PC-9 (cell line): ENCODE measurements around the gene EMSY. TPM values are rescaled to one million over a fixed set of nuclear protein-coding genes. Genes with fewer than 3 reads are reported as not detected.

Experiments
- BruUV-seq: library from RNA; stranded (reverse); fragments of 400-500 nt; replicated peaks from 2 replicates; lab custom pipeline; 2021; lab: Mats Ljungman, UMichigan
- CTCF ChIA-PET: fragments of 300-600 bp; sonication (Branson Sonifier 250); formaldehyde crosslinking; loops from one replicate; lab custom pipeline; 2022; ENCODE audit warnings: antibody characterized with exemption; lab: Charles Lee
- POLR2A ChIA-PET: fragments of 300-600 bp; sonication (Branson Sonifier 250); formaldehyde crosslinking; loops from one replicate; lab custom pipeline; 2022; ENCODE audit warnings: antibody characterized with exemption; ENCODE audit not compliant: unreplicated experiment; lab: Charles Lee
- DNase-seq, 2 experiments: peaks; one replicate each; pipeline versions ENCODE4 v3.0.0 to v3.0.0-alpha.2; 2015 to 2022; ENCODE audit warnings: mixed read lengths in 1 of 2
- H2AFZ ChIP-seq: fragments of 200-600 bp; sonication (generic); 2 replicates; pipeline ENCODE4 v1.8.1; 2017; ENCODE audit warnings: antibody characterized with exemption
- H3F3A ChIP-seq: fragments of 200-600 bp; sonication (generic); 2 replicates; pipeline ENCODE4 v1.8.1; 2017; ENCODE audit warnings: antibody characterized with exemption, mild to moderate bottlenecking, low read depth; ENCODE audit not compliant: insufficient read depth
- H3K27ac ChIP-seq: fragments of 200-600 bp; sonication (generic); 2 replicates; pipeline ENCODE4 v1.6.1; 2016; ENCODE audit warnings: mixed run types
- H3K27me3 ChIP-seq: fragments of 200-600 bp; sonication (generic); 2 replicates; pipeline ENCODE4 v1.6.1; 2016; ENCODE audit warnings: low read depth, mixed run types; ENCODE audit not compliant: insufficient read depth
- H3K36me3 ChIP-seq: fragments of 200-600 bp; sonication (generic); 2 replicates; pipeline ENCODE4 v1.6.1; 2016; ENCODE audit warnings: low read depth, mixed run types
- H3K4me1 ChIP-seq: fragments of 200-600 bp; sonication (generic); replicated peaks from 2 replicates; pipeline ENCODE4 v1.6.1; 2016; ENCODE audit warnings: mixed run types; ENCODE audit not compliant: insufficient read depth
- H3K4me2 ChIP-seq: fragments of 200-600 bp; sonication (generic); 2 replicates; pipeline ENCODE4 v1.6.1; 2017; ENCODE audit warnings: mixed run types
- H3K4me3 ChIP-seq: fragments of 200-600 bp; sonication (generic); 2 replicates; pipeline ENCODE4 v1.6.1; 2016; ENCODE audit warnings: mixed run types
- H3K79me2 ChIP-seq: fragments of 200-600 bp; sonication (generic); 2 replicates; pipeline ENCODE4 v1.6.1; 2017; ENCODE audit warnings: low read depth, mixed run types
- H3K9me2 ChIP-seq: fragments of 200-600 bp; sonication (generic); 2 replicates; pipeline ENCODE4 v1.8.1; 2017; ENCODE audit warnings: mild to moderate bottlenecking; ENCODE audit not compliant: insufficient read depth
- H3K9me3 ChIP-seq: fragments of 200-600 bp; sonication (generic); 2 replicates; pipeline ENCODE4 v1.8.1; 2016; ENCODE audit warnings: low read depth; ENCODE audit not compliant: insufficient read depth
- H4K20me1 ChIP-seq: fragments of 200-600 bp; sonication (generic); 2 replicates; pipeline ENCODE4 v1.8.1; 2017; ENCODE audit not compliant: insufficient read depth
- CTCF ChIP-seq: fragments of 200-600 bp; sonication (generic); conservative IDR thresholded peaks from 2 replicates; pipeline ENCODE4 v1.6.1; 2017; ENCODE audit warnings: mixed run types, antibody characterized with exemption, mild to moderate bottlenecking, moderate library complexity
- EZH2 ChIP-seq: fragments of 200-600 bp; sonication (generic); IDR thresholded peaks from 2 replicates; pipeline ENCODE4 v1.8.0; 2017; ENCODE audit warnings: antibody characterized with exemption, low read depth
- intact Hi-C: fragments of 100-400 bp; cut with micrococcal nuclease; formaldehyde crosslinking; loops from one replicate; pipeline ENCODE4 v1.10.0; 2022; ENCODE audit not compliant: unreplicated experiment
- total RNA-seq: library from RNA; stranded (reverse); gene quantifications from 2 replicates; pipeline ENCODE4 v1.2.3, GENCODE V29; 2021

EMSY gene
- total RNA-seq, 1 experiment from 2014 or later, result 37.4 TPM

- Histone ChIP-seq H3K36me3 (no peaks in the 10 kb centered on the region), H3K27me3 (no peaks in the 10 kb centered on the region), H4K20me1 (no peaks in the 10 kb centered on the region), H3F3A (no peaks in the 10 kb centered on the region), H3K79me2 (no peaks in the 10 kb centered on the region), H3K4me2 (no peak overlapping the region), H3K4me3 (no peak overlapping the region), H3K9me2 (no peaks in the 10 kb centered on the region), H3K9me3 (no peaks in the 10 kb centered on the region), H3K4me1 (no peaks in the 10 kb centered on the region), H2AFZ (no peak overlapping the region), H3K27ac (no peak overlapping the region)
- intact Hi-C loops, result no loop called here
- BruUV-seq, result no TSS peak
- ChIA-PET CTCF (no interaction called here), POLR2A (no interaction called here)
- TF ChIP-seq EZH2, result no peak
- TF ChIP-seq CTCF, result peak; percentile 44; the same call in 1 of the 2 replicates
- DNase-seq, result no peak
Measured at GRCh38 chr11:76419896-76420295, 24.9 kb upstream of the EMSY start.

- ChIA-PET CTCF (no interaction called here), POLR2A (no interaction called here)
- H3K27me3 ChIP-seq, result no peaks in the 10 kb centered on the region; the same call in 1 of the 2 replicates
- H3K36me3 ChIP-seq, result no peaks in the 10 kb centered on the region
- no peak for DNase-seq
- TF ChIP-seq CTCF (no peak), EZH2 (no peak)
- intact Hi-C loops, result no loop called here
- H2AFZ ChIP-seq, result no peak overlapping the region
- H3K4me2 ChIP-seq, result no peak overlapping the region
- BruUV-seq, result no TSS peak
- no peak overlapping the region for H3K4me3 ChIP-seq
- no peaks in the 10 kb centered on the region for H3F3A ChIP-seq
- H3K79me2 ChIP-seq, result no peaks in the 10 kb centered on the region
- H3K9me2 ChIP-seq, result no peaks in the 10 kb centered on the region
- no peaks in the 10 kb centered on the region for H3K4me1 ChIP-seq
- no peak overlapping the region for H3K27ac ChIP-seq
- H3K9me3 ChIP-seq, result no peaks in the 10 kb centered on the region
- no peaks in the 10 kb centered on the region for H4K20me1 ChIP-seq
Measured at GRCh38 chr11:76424379-76424778, 20.4 kb upstream of the EMSY start.

- Histone ChIP-seq H4K20me1 (no peaks in the 10 kb centered on the region), H3K27ac (no peak overlapping the region), H3K36me3 (no peaks in the 10 kb centered on the region), H2AFZ (no peak overlapping the region), H3K4me2 (no peak overlapping the region), H3K9me2 (no peaks in the 10 kb centered on the region), H3F3A (no peaks in the 10 kb centered on the region), H3K4me1 (no peaks in the 10 kb centered on the region), H3K9me3 (no peaks in the 10 kb centered on the region), H3K27me3 (no peaks in the 10 kb centered on the region; the same call in 1 of the 2 replicates), H3K4me3 (no peak overlapping the region), H3K79me2 (no peaks in the 10 kb centered on the region)
- CTCF ChIA-PET, result no interaction called here
- intact Hi-C loops, result no loop called here
- no peak for DNase-seq
- no TSS peak for BruUV-seq
- TF ChIP-seq CTCF, result no peak
- TF ChIP-seq EZH2, result no peak
- POLR2A ChIA-PET, result no interaction called here
Measured at GRCh38 chr11:76424891-76425290, 19.9 kb upstream of the EMSY start.
